Uterus (tissue), 2 donors: ENCODE measurements around the gene IAH1.

ENCODE experiments used
- POLR2A ChIP-seq, 2 donors: fragments of 450-650 bp; IDR thresholded peaks; one replicate each; pipeline ENCODE4 v1.6.1; 2016; ENCODE audit warnings: antibody characterized with exemption in 2 of 2, mild to moderate bottlenecking in 1 of 2, moderate library complexity in 1 of 2
- TF ChIP-seq, protein P1 (sequence below), 4 experiments: fragments of 200-600 bp in 2 of 4; fragments of 450-650 bp in 2 of 4; sonication (generic) in 2 of 4; IDR thresholded peaks; one replicate each; pipeline ENCODE4 v1.5.1; 2016 to 2019; ENCODE audit warnings: antibody characterized with exemption in 4 of 4, mild to moderate bottlenecking in 2 of 4, moderate library complexity in 1 of 4

DNA sequence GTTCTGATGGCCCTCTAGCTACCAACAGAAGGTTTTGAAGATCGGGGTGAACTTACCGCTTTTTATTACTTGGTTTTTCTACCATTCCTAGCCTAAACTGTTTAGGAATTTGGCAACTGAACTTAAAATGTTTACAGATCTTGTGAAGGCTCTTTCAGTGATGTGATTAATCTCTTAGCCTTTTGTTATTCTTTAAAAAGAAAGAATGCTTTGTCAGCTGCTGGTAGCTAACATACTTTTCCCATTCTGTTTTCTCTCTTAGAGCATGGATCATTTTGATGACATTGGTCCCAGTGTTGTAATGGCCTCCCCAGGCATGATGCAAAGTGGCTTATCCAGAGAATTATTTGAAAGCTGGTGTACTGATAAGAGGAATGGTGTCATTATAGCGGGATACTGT, 32.8 kb upstream of the IAH1 start:
- TF ChIP-seq, protein P1, sequence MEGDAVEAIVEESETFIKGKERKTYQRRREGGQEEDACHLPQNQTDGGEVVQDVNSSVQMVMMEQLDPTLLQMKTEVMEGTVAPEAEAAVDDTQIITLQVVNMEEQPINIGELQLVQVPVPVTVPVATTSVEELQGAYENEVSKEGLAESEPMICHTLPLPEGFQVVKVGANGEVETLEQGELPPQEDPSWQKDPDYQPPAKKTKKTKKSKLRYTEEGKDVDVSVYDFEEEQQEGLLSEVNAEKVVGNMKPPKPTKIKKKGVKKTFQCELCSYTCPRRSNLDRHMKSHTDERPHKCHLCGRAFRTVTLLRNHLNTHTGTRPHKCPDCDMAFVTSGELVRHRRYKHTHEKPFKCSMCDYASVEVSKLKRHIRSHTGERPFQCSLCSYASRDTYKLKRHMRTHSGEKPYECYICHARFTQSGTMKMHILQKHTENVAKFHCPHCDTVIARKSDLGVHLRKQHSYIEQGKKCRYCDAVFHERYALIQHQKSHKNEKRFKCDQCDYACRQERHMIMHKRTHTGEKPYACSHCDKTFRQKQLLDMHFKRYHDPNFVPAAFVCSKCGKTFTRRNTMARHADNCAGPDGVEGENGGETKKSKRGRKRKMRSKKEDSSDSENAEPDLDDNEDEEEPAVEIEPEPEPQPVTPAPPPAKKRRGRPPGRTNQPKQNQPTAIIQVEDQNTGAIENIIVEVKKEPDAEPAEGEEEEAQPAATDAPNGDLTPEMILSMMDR (IDR thresholded peaks at IDR 0.05), result no peak
- no peak for TF ChIP-seq POLR2A (IDR thresholded peaks at IDR 0.05)
